Measurements from ENCODE around the gene GADL1. TPM values are rescaled to one million over a fixed set of nuclear protein-coding genes. Genes with fewer than 3 reads are reported as not detected.

GADL1 gene
- not detected for total RNA-seq

- Mint-ChIP-seq H3K9me3 (no peaks in the 10 kb centered on the region), H3K4me1 (ENCODE audit: low read depth in 2 of 2) (peaks cover 5 to 8% of the 10 kb centered on the region in 2 donors), H3K27me3 (peaks cover 24 to 29% of the 10 kb centered on the region in 2 donors), H3K36me3 (no peaks in the 10 kb centered on the region), H3K4me3 (no peak within 1 kb of the TSS), H3K27ac (no peak within 1 kb of the TSS)
- ATAC-seq (peak; percentile 33 to 50), DNase-seq (ENCODE audit: low spot score) (no peak)
Observed at GRCh38 chr3:30894521-30895251, at the start of gene GADL1. TSS of gene GADL1 (minus strand) at chr3:30894661. CDS start at chr3:30894614, 47 bp downstream.

GRCh38 chr3:30944124-30944523 lies 49.7 kb upstream of the GADL1 start:
- peaks cover 0 to 4% of the 10 kb centered on the region in 2 donors for H3K4me1 Mint-ChIP-seq (ENCODE audit: low read depth in 2 of 2)
- no peaks in the 10 kb centered on the region for H3K36me3 Mint-ChIP-seq
- no peak overlapping the region for H3K27ac Mint-ChIP-seq
- peaks cover 7 to 10% of the 10 kb centered on the region in 2 donors for H3K27me3 Mint-ChIP-seq
- peaks cover 7% of the 10 kb centered on the region for H3K9me3 Mint-ChIP-seq
- no peak overlapping the region for H3K4me3 Mint-ChIP-seq
- ATAC-seq (no peak), DNase-seq (ENCODE audit: low spot score) (no peak)

GRCh38 chr3:30943206-30943605 lies 48.7 kb upstream of the GADL1 start:
- Mint-ChIP-seq H3K36me3 (no peaks in the 10 kb centered on the region), H3K4me3 (no peak overlapping the region), H3K4me1 (ENCODE audit: low read depth in 2 of 2) (peaks cover 0 to 4% of the 10 kb centered on the region in 2 donors), H3K27ac (no peak overlapping the region), H3K27me3 (peaks cover 7 to 18% of the 10 kb centered on the region in 2 donors), H3K9me3 (peaks cover 7% of the 10 kb centered on the region)
- ATAC-seq, result no peak
- no peak for DNase-seq (ENCODE audit: low spot score)

- Mint-ChIP-seq H3K4me3 (no peak overlapping the region), H3K36me3 (no peaks in the 10 kb centered on the region), H3K9me3 (peaks cover 3% of the 10 kb centered on the region), H3K27me3 (peaks cover 4 to 15% of the 10 kb centered on the region in 2 donors), H3K4me1 (ENCODE audit: low read depth in 2 of 2) (peaks cover 0 to 4% of the 10 kb centered on the region in 2 donors), H3K27ac (no peak overlapping the region)
- ATAC-seq (peak in 1 of 2 donors; percentile 11), DNase-seq (ENCODE audit: low spot score) (no peak)
Observed at GRCh38 chr3:30941342-30941741, 46.9 kb upstream of the GADL1 start.

- H3K9me3 Mint-ChIP-seq, result peaks cover 3% of the 10 kb centered on the region
- ATAC-seq (no peak), DNase-seq (ENCODE audit: low spot score) (no peak)
- H3K4me1 Mint-ChIP-seq (ENCODE audit: low read depth in 2 of 2), result peaks cover 0 to 4% of the 10 kb centered on the region in 2 donors
- H3K36me3 Mint-ChIP-seq, result no peaks in the 10 kb centered on the region
- H3K27me3 Mint-ChIP-seq, result peaks cover 4 to 15% of the 10 kb centered on the region in 2 donors
- H3K4me3 Mint-ChIP-seq, result no peak overlapping the region
- no peak overlapping the region for H3K27ac Mint-ChIP-seq
Observed at GRCh38 chr3:30940740-30941139, 46.3 kb upstream of the GADL1 start.

GRCh38 chr3:30934208-30934550 lies 39.7 kb upstream of the GADL1 start:
- Mint-ChIP-seq H3K4me3 (no peak overlapping the region), H3K27ac (no peak overlapping the region), H3K27me3 (peaks cover 0 to 15% of the 10 kb centered on the region in 2 donors), H3K4me1 (ENCODE audit: low read depth in 2 of 2) (peaks cover 6% of the 10 kb centered on the region in 2 donors), H3K36me3 (no peaks in the 10 kb centered on the region), H3K9me3 (no peaks in the 10 kb centered on the region)
- ATAC-seq (no peak), DNase-seq (ENCODE audit: low spot score) (no peak)

GRCh38 chr3:30933478-30934207 lies 39.2 kb upstream of the GADL1 start:
- H3K27ac Mint-ChIP-seq, result no peak overlapping the region
- ATAC-seq, result peak in 1 of 2 donors; percentile 50
- no peak overlapping the region for H3K4me3 Mint-ChIP-seq

GRCh38 chr3:30932513-30933098 lies 38.1 kb upstream of the GADL1 start:
- Mint-ChIP-seq H3K4me3 (no peak overlapping the region), H3K36me3 (no peaks in the 10 kb centered on the region), H3K27ac (no peak overlapping the region)

More at GRCh38 chr3:30933478-30934207, 39.2 kb upstream of the GADL1 start:
- DNase-seq (ENCODE audit: low spot score), result no peak
- Mint-ChIP-seq H3K4me1 (ENCODE audit: low read depth in 2 of 2) (peaks cover 6% of the 10 kb centered on the region in 2 donors), H3K9me3 (no peaks in the 10 kb centered on the region), H3K27me3 (peaks cover 0 to 11% of the 10 kb centered on the region in 2 donors), H3K36me3 (no peaks in the 10 kb centered on the region)

GRCh38 chr3:30924763-30925162 lies 30.3 kb upstream of the GADL1 start:
- Mint-ChIP-seq H3K36me3 (no peaks in the 10 kb centered on the region), H3K27ac (no peak overlapping the region), H3K9me3 (no peaks in the 10 kb centered on the region), H3K4me3 (no peak overlapping the region), H3K4me1 (ENCODE audit: low read depth in 2 of 2) (peaks cover 0 to 3% of the 10 kb centered on the region in 2 donors), H3K27me3 (peaks cover 0 to 5% of the 10 kb centered on the region in 2 donors)
- DNase-seq (ENCODE audit: low spot score) (no peak), ATAC-seq (no peak)

More at GRCh38 chr3:30932513-30933098, 38.1 kb upstream of the GADL1 start:
- DNase-seq (ENCODE audit: low spot score), result no peak
- Mint-ChIP-seq H3K9me3 (no peaks in the 10 kb centered on the region), H3K27me3 (peaks cover 0 to under 1% of the 10 kb centered on the region in 2 donors), H3K4me1 (ENCODE audit: low read depth in 2 of 2) (peaks cover 6% of the 10 kb centered on the region in 2 donors)
- ATAC-seq, result no peak

- no peak overlapping the region for H3K27ac Mint-ChIP-seq
- ATAC-seq (no peak), DNase-seq (ENCODE audit: low spot score) (no peak)
- no peak overlapping the region for H3K4me3 Mint-ChIP-seq
- H3K27me3 Mint-ChIP-seq, result peaks cover 3 to 8% of the 10 kb centered on the region in 2 donors
- peaks cover 0 to 5% of the 10 kb centered on the region in 2 donors for H3K4me1 Mint-ChIP-seq (ENCODE audit: low read depth in 2 of 2)
- H3K36me3 Mint-ChIP-seq, result no peaks in the 10 kb centered on the region
- no peaks in the 10 kb centered on the region for H3K9me3 Mint-ChIP-seq
Observed at GRCh38 chr3:30919564-30919963, 25.1 kb upstream of the GADL1 start.

GRCh38 chr3:30918761-30919160 lies 24.3 kb upstream of the GADL1 start:
- H3K27ac Mint-ChIP-seq, result no peak overlapping the region

GRCh38 chr3:30915782-30916181 lies 21.3 kb upstream of the GADL1 start:
- H3K27me3 Mint-ChIP-seq, result peaks cover 0 to 16% of the 10 kb centered on the region in 2 donors
- H3K36me3 Mint-ChIP-seq, result no peaks in the 10 kb centered on the region
- ATAC-seq, result no peak
- H3K9me3 Mint-ChIP-seq, result no peaks in the 10 kb centered on the region
- no peak overlapping the region for H3K27ac Mint-ChIP-seq
- no peak overlapping the region for H3K4me3 Mint-ChIP-seq
- DNase-seq (ENCODE audit: low spot score), result no peak
- peaks cover 0 to 5% of the 10 kb centered on the region in 2 donors for H3K4me1 Mint-ChIP-seq (ENCODE audit: low read depth in 2 of 2)

More at GRCh38 chr3:30918761-30919160, 24.3 kb upstream of the GADL1 start:
- H3K9me3 Mint-ChIP-seq, result no peaks in the 10 kb centered on the region
- DNase-seq (ENCODE audit: low spot score), result no peak
- no peak for ATAC-seq
- H3K4me3 Mint-ChIP-seq, result no peak overlapping the region
- H3K36me3 Mint-ChIP-seq, result no peaks in the 10 kb centered on the region
- peaks cover under 1 to 8% of the 10 kb centered on the region in 2 donors for H3K27me3 Mint-ChIP-seq
- peaks cover 0 to 5% of the 10 kb centered on the region in 2 donors for H3K4me1 Mint-ChIP-seq (ENCODE audit: low read depth in 2 of 2)

- DNase-seq (ENCODE audit: low spot score), result no peak
- ATAC-seq, result no peak
- Mint-ChIP-seq H3K27me3 (peaks cover 0 to 16% of the 10 kb centered on the region in 2 donors), H3K9me3 (no peaks in the 10 kb centered on the region), H3K4me1 (ENCODE audit: low read depth in 2 of 2) (peaks cover 0 to 2% of the 10 kb centered on the region in 2 donors), H3K4me3 (no peak overlapping the region), H3K36me3 (no peaks in the 10 kb centered on the region), H3K27ac (no peak overlapping the region)
Observed at GRCh38 chr3:30914696-30915095, 20.2 kb upstream of the GADL1 start.

GRCh38 chr3:30913176-30913575 lies 18.7 kb upstream of the GADL1 start:
- Mint-ChIP-seq H3K36me3 (no peaks in the 10 kb centered on the region), H3K27ac (no peak overlapping the region), H3K9me3 (no peaks in the 10 kb centered on the region), H3K4me1 (ENCODE audit: low read depth in 2 of 2) (no peaks in the 10 kb centered on the region), H3K4me3 (no peak overlapping the region), H3K27me3 (peaks cover 0 to 16% of the 10 kb centered on the region in 2 donors)
- ATAC-seq (no peak), DNase-seq (ENCODE audit: low spot score) (no peak)
